ENCODE results near the gene MRC1.
A peak's percentile ranks its signal among the peaks of the same experiment; 100 is the strongest.

MRC1 gene

DNA sequence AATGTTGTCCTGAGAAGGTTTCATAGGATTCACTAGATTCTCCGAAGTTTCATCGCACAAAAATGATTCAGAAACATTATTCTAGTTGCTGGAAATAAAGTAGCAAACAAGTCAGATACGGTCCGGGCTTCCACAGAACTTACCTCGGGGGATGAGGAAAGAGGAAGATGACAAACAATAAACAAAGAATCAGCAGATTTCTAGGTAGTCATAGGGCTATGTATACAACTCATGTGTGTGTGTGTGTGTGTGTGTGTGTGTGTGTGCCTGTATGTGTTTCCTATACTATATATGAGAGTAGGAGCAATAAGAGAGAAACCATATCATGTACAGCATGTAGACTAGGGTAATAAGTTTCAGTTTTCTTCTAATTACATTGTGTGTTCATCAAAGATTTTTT is 40.7 kb upstream of the MRC1 start:
- no peak overlapping the region for H2BK15ac ChIP-seq (ENCODE audit: low read depth, poor library complexity, severe bottlenecking)
- H3K4me1 ChIP-seq (ENCODE audit: control insufficient read depth, insufficient read depth, low read depth, low read length): no peaks in the 10 kb centered on the region
- DNase-seq: peak; percentile 54
- no peak overlapping the region for H3K9ac ChIP-seq (ENCODE audit: low read length)
- H3K36me3 ChIP-seq (ENCODE audit: control insufficient read depth in 1 of 2, insufficient read depth in 2 of 2, low read depth in 1 of 2, low read length in 2 of 2): no peaks in the 10 kb centered on the region
- H3K18ac ChIP-seq (ENCODE audit: low read depth in 1 of 2, low read length in 2 of 2): no peak overlapping the region
- H3K23ac ChIP-seq (ENCODE audit: low read length in 2 of 2): no peak overlapping the region
- H3K79me1 ChIP-seq (replicated peaks; ENCODE audit: low read length, poor library complexity, severe bottlenecking): no peaks in the 10 kb centered on the region
- H2BK5ac ChIP-seq (ENCODE audit: low read depth, low read length, poor library complexity, severe bottlenecking): no peak overlapping the region
- peaks cover 0 to 12% of the 10 kb centered on the region in 2 experiments for H3K27me3 ChIP-seq (ENCODE audit: control insufficient read depth in 1 of 2, insufficient read depth in 1 of 2, low read length in 2 of 2)
- peaks cover 11% of the 10 kb centered on the region for H3K9me3 ChIP-seq (ENCODE audit: control insufficient read depth, low read length)
- H3K14ac ChIP-seq (ENCODE audit: low read length in 2 of 2): no peak overlapping the region
- no peak overlapping the region for H2BK12ac ChIP-seq (ENCODE audit: low read length in 2 of 2)
- no peak overlapping the region for H3K4ac ChIP-seq (ENCODE audit: low read depth in 1 of 2, low read length in 2 of 2)
- H3K4me3 ChIP-seq (ENCODE audit: insufficient read depth in 1 of 2, low read depth in 1 of 2, low read length in 2 of 2): no peak overlapping the region
- H3K27ac ChIP-seq (ENCODE audit: low read length, poor library complexity, severe bottlenecking): no peak overlapping the region
- H2AK5ac ChIP-seq (ENCODE audit: low read length, severe bottlenecking): no peak overlapping the region
- WGBS: 76% methylated on average over 5 of the region's 5 CpGs
- H2BK120ac ChIP-seq (ENCODE audit: low read depth, low read length): no peak overlapping the region
- no peak overlapping the region for H3K4me2 ChIP-seq (ENCODE audit: low read length, poor library complexity, severe bottlenecking)
- H4K91ac ChIP-seq (ENCODE audit: low read length): no peak overlapping the region
- no peak overlapping the region for H2AFZ ChIP-seq (ENCODE audit: low read depth, low read length)
- no peak overlapping the region for H4K8ac ChIP-seq (ENCODE audit: low read length)

DNA sequence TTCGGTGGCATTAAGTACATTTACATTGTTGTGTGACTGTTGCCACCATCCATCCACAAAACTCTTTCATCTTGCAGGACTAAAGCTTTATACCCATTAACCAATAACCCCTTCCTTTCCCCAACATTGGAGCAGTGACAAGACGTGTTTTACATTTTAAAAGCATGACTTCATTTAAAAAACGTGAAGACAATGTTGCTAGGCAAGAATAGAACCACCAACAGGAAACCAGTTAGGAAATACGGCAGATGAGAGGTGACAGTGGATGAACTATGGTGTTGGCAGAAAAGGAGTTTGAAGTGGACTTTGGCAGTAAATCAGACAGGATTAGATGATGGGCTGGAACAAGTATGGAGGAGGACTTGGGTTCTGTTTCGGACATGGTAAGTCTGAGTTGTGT is 40.2 kb upstream of the MRC1 start:
- peaks cover 0 to 12% of the 10 kb centered on the region in 2 experiments for H3K27me3 ChIP-seq (ENCODE audit: control insufficient read depth in 1 of 2, insufficient read depth in 1 of 2, low read length in 2 of 2)
- H2BK15ac ChIP-seq (ENCODE audit: low read depth, poor library complexity, severe bottlenecking): no peak overlapping the region
- no peak overlapping the region for H4K91ac ChIP-seq (ENCODE audit: low read length)
- H2BK12ac ChIP-seq (ENCODE audit: low read length in 2 of 2): no peak overlapping the region
- H2BK5ac ChIP-seq (ENCODE audit: low read depth, low read length, poor library complexity, severe bottlenecking): no peak overlapping the region
- no peak overlapping the region for H3K4me3 ChIP-seq (ENCODE audit: insufficient read depth in 1 of 2, low read depth in 1 of 2, low read length in 2 of 2)
- H3K36me3 ChIP-seq (ENCODE audit: control insufficient read depth in 1 of 2, insufficient read depth in 2 of 2, low read depth in 1 of 2, low read length in 2 of 2): no peaks in the 10 kb centered on the region
- H3K4me2 ChIP-seq (ENCODE audit: low read length, poor library complexity, severe bottlenecking): no peak overlapping the region
- peaks cover 11% of the 10 kb centered on the region for H3K9me3 ChIP-seq (ENCODE audit: control insufficient read depth, low read length)
- H2AFZ ChIP-seq (ENCODE audit: low read depth, low read length): no peak overlapping the region
- H2AK5ac ChIP-seq (ENCODE audit: low read length, severe bottlenecking): no peak overlapping the region
- no peak overlapping the region for H2BK120ac ChIP-seq (ENCODE audit: low read depth, low read length)
- no peak overlapping the region for H3K9ac ChIP-seq (ENCODE audit: low read length)
- DNase-seq: peak; percentile 58
- no peak overlapping the region for H3K23ac ChIP-seq (ENCODE audit: low read length in 2 of 2)
- no peak overlapping the region for H3K18ac ChIP-seq (ENCODE audit: low read depth in 1 of 2, low read length in 2 of 2)
- H3K14ac ChIP-seq (ENCODE audit: low read length in 2 of 2): no peak overlapping the region
- no peak overlapping the region for H4K8ac ChIP-seq (ENCODE audit: low read length)
- WGBS: 31% methylated on average over 4 of the region's 5 CpGs
- no peak overlapping the region for H3K27ac ChIP-seq (ENCODE audit: low read length, poor library complexity, severe bottlenecking)
- H3K4me1 ChIP-seq (ENCODE audit: control insufficient read depth, insufficient read depth, low read depth, low read length): no peaks in the 10 kb centered on the region
- no peaks in the 10 kb centered on the region for H3K79me1 ChIP-seq (replicated peaks; ENCODE audit: low read length, poor library complexity, severe bottlenecking)
- H3K4ac ChIP-seq (ENCODE audit: low read depth in 1 of 2, low read length in 2 of 2): no peak overlapping the region

DNA sequence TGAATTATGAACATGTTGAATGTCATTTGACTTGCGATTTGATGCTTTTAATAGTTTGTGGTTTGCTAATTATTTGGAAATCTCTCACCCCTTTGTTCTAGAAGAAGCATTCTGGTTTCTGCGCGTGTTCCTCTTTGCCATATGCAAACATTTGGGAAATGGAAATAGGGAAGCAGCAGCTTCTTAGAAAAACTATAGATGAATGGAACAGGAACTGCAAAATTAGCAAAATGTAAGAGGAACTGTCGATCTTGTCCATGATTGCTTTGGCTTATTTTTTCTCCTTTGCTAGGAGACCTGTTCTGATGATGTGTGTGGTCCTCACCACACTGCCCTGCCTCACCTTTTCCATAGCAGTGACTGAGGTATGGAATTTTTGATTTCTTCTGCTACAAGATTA is 38.1 kb upstream of the MRC1 start:
- no peak overlapping the region for H3K23ac ChIP-seq (ENCODE audit: low read length in 2 of 2)
- no peak overlapping the region for H2BK120ac ChIP-seq (ENCODE audit: low read depth, low read length)
- H3K4me2 ChIP-seq (ENCODE audit: low read length, poor library complexity, severe bottlenecking): no peak overlapping the region
- H2AFZ ChIP-seq (ENCODE audit: low read depth, low read length): no peak overlapping the region
- WGBS: 97% methylated on average over 4 of the region's 4 CpGs
- no peak overlapping the region for H2BK5ac ChIP-seq (ENCODE audit: low read depth, low read length, poor library complexity, severe bottlenecking)
- DNase-seq: no peak
- H2AK5ac ChIP-seq (ENCODE audit: low read length, severe bottlenecking): no peak overlapping the region
- no peaks in the 10 kb centered on the region for H3K36me3 ChIP-seq (ENCODE audit: control insufficient read depth in 1 of 2, insufficient read depth in 2 of 2, low read depth in 1 of 2, low read length in 2 of 2)
- H3K9me3 ChIP-seq (ENCODE audit: control insufficient read depth, low read length): peaks cover 5% of the 10 kb centered on the region
- no peak overlapping the region for H3K27ac ChIP-seq (ENCODE audit: low read length, poor library complexity, severe bottlenecking)
- H3K79me1 ChIP-seq (replicated peaks; ENCODE audit: low read length, poor library complexity, severe bottlenecking): no peaks in the 10 kb centered on the region
- no peak overlapping the region for H3K14ac ChIP-seq (ENCODE audit: low read length in 2 of 2)
- H3K27me3 ChIP-seq (ENCODE audit: control insufficient read depth in 1 of 2, insufficient read depth in 1 of 2, low read length in 2 of 2): peaks cover 0 to 7% of the 10 kb centered on the region in 2 experiments
- H3K4me1 ChIP-seq (ENCODE audit: control insufficient read depth, insufficient read depth, low read depth, low read length): no peaks in the 10 kb centered on the region
- no peak overlapping the region for H4K91ac ChIP-seq (ENCODE audit: low read length)
- H3K9ac ChIP-seq (ENCODE audit: low read length): no peak overlapping the region
- no peak overlapping the region for H3K4ac ChIP-seq (ENCODE audit: low read depth in 1 of 2, low read length in 2 of 2)
- no peak overlapping the region for H2BK15ac ChIP-seq (ENCODE audit: low read depth, poor library complexity, severe bottlenecking)
- no peak overlapping the region for H3K4me3 ChIP-seq (ENCODE audit: insufficient read depth in 1 of 2, low read depth in 1 of 2, low read length in 2 of 2)
- no peak overlapping the region for H2BK12ac ChIP-seq (ENCODE audit: low read length in 2 of 2)
- H4K8ac ChIP-seq (ENCODE audit: low read length): no peak overlapping the region
- no peak overlapping the region for H3K18ac ChIP-seq (ENCODE audit: low read depth in 1 of 2, low read length in 2 of 2)

DNA sequence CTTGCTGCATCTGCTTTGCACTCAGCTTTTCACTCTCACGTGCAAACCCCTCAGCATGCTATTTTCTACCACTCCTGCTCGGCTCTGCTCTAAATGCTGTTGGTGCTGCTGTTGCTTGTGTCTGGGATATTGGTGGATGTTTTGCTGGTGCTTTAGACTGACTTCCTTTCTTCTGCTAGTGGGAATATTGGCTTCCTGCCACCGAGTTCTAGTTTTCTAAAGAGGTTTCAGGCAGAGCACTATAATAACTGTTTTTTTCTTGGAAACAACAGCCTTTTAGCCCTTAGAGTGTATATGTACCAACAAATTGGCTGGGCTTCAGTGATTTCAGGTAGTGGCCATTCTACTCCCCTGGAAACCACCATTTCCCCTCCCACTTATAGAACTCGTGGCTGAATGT is 29.4 kb upstream of the MRC1 start:
- peaks cover 2% of the 10 kb centered on the region for H3K4me1 ChIP-seq (ENCODE audit: control insufficient read depth, insufficient read depth, low read depth, low read length)
- H4K8ac ChIP-seq (ENCODE audit: low read length): no peak overlapping the region
- no peak overlapping the region for H2BK5ac ChIP-seq (ENCODE audit: low read depth, low read length, poor library complexity, severe bottlenecking)
- no peaks in the 10 kb centered on the region for H3K79me1 ChIP-seq (replicated peaks; ENCODE audit: low read length, poor library complexity, severe bottlenecking)
- no peak overlapping the region for H2BK12ac ChIP-seq (ENCODE audit: low read length in 2 of 2)
- no peak overlapping the region for H2AK5ac ChIP-seq (ENCODE audit: low read length, severe bottlenecking)
- H3K4me3 ChIP-seq (ENCODE audit: insufficient read depth in 1 of 2, low read depth in 1 of 2, low read length in 2 of 2): no peak overlapping the region
- no peak overlapping the region for H3K9ac ChIP-seq (ENCODE audit: low read length)
- H3K14ac ChIP-seq (ENCODE audit: low read length in 2 of 2): no peak overlapping the region
- no peak overlapping the region for H2BK120ac ChIP-seq (ENCODE audit: low read depth, low read length)
- 78% methylated on average over 2 of the region's 4 CpGs for whole genome bisulfite sequencing
- H2AFZ ChIP-seq (ENCODE audit: low read depth, low read length): no peak overlapping the region
- H3K23ac ChIP-seq (ENCODE audit: low read length in 2 of 2): no peak overlapping the region
- H3K4me2 ChIP-seq (ENCODE audit: low read length, poor library complexity, severe bottlenecking): no peak overlapping the region
- no peaks in the 10 kb centered on the region for H3K27me3 ChIP-seq (ENCODE audit: control insufficient read depth in 1 of 2, insufficient read depth in 1 of 2, low read length in 2 of 2)
- H3K9me3 ChIP-seq (ENCODE audit: control insufficient read depth, low read length): no peaks in the 10 kb centered on the region
- no peaks in the 10 kb centered on the region for H3K36me3 ChIP-seq (ENCODE audit: control insufficient read depth in 1 of 2, insufficient read depth in 2 of 2, low read depth in 1 of 2, low read length in 2 of 2)
- DNase-seq: no peak
- no peak overlapping the region for H4K91ac ChIP-seq (ENCODE audit: low read length)
- no peak overlapping the region for H3K27ac ChIP-seq (ENCODE audit: low read length, poor library complexity, severe bottlenecking)
- H3K18ac ChIP-seq (ENCODE audit: low read depth in 1 of 2, low read length in 2 of 2): no peak overlapping the region
- no peak overlapping the region for H3K4ac ChIP-seq (ENCODE audit: low read depth in 1 of 2, low read length in 2 of 2)
- H2BK15ac ChIP-seq (ENCODE audit: low read depth, poor library complexity, severe bottlenecking): no peak overlapping the region

Data from mesenchymal stem cell (in vitro differentiated cells and primary cell).